Activated CD4-positive, alpha-beta T cell treated with anti-CD3 and anti-CD28 coated beads, Interleukin-10, Interleukin-2, amounts not matched to agents 100 ng/mL and 50 ng/mL, durations not matched to agents 16 hours and 8 hours (primary cell): ENCODE results near the gene NELL1.
"Not testable (repeated sequence)": the region's sequence is repeated elsewhere in the genome, so short reads cannot be mapped to it uniquely, and the experiment has no call there.

Experiments
- DNase-seq: peaks from one replicate; pipeline ENCODE4 v3.0.0-alpha.2; 2020

NELL1 gene

DNA sequence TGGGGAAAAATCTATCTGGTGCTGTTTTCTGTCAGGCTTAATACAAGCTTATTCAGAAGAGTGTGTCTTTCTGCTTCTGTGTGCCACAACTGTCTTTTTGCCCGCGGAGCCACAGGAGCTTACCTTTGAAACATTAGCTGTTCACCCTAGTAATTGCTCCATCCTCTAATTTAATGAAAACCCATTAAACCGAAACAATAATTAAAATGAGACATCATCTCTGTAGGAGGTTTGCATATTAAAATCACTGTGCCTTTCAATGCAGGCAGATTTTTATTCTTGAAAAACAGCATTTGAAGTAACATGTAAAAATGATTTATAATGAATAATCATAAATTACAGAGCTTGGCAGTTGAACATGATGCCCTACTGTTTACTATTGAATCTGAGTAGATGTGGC, 102.3 kb downstream of the NELL1 start:
- DNase-seq = no peak

DNA sequence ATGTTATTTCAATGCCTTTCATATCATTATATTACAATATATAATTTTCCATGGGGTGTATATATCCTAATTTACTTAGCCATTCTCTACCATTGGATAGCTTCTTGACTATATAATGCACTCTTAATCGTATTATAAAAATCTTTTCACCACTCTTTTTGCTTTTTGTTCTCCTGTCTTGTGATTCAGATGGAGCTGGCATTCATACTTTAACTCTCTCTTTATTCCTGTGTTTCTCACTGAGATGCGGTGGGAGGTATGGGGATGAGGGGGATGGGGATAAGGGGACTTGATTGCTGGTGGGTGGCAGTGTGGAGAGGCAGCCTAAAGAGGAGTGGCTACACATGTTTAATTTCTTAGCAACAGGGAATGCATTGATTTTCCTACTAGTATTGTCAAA, 105.9 kb downstream of the NELL1 start:
- DNase-seq = no peak

- no peak for DNase-seq
Observed at GRCh38 chr11:20782775-20783174, 113.4 kb downstream of the NELL1 start.

DNA sequence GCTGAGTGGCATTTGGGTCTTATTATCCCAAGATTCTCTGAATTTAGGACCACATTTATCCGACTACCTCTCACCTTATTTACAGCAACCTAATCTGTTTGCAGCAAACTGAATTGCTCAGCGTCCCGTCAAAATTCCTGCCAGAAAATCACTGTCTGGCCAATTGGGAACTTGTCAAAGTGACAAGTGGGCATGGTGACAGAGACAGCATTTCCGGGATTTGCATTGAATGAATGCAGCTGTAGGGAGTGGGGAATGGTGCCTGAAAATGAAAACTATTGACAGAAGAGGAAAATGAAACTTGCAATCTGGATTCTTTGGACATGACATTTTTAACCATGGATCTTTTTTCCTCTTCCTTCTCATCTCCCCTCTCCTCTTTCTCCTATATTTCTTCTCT, 113.8 kb downstream of the NELL1 start:
- DNase-seq = no peak

DNA sequence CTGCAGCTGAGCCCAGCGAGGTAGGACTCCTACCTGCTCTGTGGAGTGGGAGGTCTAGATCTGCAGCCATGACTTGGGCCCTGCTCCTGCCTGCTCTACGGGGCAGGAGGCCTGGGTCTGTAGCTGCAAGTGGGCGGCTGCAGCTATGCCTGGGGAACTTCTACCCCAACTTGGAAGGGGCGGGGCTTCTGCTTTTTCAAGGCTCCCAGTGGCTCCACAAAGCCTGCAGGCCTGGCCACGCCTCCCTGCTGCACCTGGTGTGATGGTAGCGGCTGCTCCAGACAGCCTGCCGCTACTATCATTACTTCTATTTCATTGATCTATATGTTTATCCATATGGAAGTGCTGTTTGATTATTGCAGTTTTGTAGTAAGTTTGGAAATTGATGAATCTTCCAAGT, 121.2 kb downstream of the NELL1 start:
- no peak for DNase-seq

DNA sequence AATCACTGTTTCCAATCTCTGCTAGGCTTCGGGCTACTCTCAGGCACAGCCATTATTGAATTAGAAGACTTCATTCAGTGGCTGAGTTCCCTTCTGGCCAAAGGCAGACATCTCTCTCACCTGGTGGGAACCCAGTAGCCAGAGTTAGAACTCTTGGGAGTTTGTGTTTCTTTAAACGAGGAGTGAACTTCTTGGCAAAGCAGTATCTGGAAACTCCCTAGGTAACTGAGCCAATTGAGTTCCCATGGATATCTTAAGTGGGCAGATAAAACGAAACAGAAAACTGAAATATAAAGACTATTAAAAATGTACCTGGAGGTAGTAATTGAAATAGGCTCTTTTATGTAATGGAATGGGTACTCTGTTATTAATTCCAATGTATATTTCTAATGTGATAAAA, 125.6 kb downstream of the NELL1 start:
- DNase-seq = no peak

DNA sequence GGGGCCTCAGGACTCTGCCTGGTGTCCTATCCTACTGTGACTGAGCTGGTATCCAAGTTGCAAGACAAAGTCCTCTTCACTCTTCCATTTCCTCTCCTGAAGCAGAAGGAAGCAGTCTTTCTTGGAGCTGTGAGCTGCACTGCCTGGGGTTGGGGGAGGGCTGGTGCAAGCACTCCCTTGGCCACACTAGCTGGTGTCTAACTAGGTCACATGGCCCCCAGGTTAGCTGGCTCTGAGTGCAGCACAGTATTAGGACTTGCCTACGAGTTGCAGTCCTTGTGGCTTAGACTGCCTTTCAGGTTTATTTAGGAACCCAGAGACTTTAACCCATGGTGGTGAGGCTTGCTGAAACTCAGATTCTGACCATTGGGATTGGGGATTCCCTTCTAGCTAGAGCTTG, 138.9 kb downstream of the NELL1 start:
- DNase-seq = no peak

DNA sequence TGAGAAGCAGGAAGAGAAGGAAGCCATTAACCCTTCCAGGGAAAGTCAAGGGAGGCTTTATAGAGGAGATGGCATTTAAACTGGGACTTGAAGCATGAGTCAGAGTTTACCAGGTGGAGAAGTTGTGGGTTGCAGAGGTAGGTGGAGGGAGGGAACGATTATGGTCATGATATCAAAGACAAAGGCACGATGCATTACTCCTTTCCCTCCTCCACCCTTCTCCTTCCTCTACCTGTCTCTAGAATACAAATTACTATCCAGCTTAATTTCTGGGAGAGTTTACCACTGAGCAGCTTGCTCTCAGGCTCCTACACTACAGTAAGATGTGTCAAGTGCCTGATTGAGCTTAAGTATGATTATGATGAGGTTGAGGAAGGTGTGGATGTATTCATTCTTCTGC, 151.7 kb downstream of the NELL1 start:
- DNase-seq = no peak

DNA sequence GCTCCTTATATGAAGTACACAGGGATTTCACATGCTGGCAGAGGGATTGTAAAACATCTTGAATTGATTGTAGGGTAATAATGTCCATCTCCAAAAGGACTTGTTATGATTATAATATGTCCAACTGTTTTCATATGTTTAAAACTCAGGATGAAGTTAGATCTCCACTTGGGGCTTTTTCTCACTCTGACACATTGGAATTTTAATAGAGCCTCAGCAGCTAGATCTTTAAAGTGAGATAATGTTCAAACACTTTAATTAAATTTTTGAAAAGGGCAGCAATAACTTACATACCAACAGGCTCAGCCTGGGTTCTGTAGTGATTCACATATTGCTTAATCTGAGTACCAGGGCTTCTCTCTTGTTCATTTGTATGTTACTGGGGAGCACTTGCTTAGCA, 152.1 kb downstream of the NELL1 start:
- no peak for DNase-seq

DNA sequence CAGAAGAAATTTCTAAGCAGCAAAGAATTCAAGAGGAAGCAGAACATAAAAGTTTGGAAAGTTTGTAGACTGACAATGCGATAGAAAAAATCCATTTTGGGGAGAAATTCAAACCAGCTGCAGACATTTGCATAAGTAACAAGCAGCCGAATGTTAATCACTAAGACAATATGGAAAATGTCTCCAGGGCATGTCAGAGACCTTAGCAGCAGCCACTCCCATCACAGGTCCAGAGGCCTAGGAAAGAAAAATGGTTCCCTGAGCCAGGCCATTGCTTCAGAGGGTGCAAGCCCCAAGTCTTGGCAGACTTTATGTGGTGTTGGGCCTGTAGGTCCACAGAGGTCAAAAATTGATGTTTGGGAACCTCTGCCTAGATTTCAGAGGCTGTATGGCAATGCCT, 155.4 kb downstream of the NELL1 start:
- no peak for DNase-seq

DNA sequence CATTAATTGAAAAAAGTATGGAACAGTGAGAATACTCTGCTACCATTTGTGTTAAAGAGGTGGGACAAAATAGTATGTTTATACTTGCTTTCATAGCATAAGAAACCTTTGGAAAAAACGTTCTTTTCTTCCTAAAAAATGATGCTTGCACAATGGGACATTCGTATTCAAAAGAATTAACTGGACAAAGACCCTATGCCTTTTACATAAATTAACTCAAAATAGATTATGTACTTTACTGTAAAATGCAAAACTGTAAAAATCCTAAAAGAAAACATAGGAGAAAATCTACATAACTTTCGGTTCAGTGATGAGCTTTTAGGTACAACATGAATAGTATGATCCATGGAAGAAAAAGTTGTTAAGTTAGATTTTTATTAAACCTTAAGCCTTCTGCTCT, 166.2 kb downstream of the NELL1 start:
- DNase-seq = no peak

DNA sequence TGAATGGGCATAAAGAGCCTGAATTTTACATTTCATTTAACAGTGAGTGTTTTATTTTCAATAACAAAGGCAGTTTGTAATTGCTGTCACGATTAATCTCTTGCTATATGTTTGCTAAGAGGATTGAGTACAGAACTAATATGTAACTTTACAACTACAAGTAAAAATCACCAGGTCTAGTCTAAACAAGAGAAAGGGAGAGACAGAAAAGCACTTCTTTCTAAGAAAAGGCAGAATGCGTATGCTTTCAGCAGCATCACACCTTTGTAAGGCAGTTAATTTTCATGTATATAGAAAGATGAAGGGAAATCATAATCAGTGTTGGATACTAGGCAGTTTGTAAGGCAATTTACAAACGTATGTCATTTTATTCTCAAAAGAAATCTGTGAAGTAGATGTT, 169.8 kb downstream of the NELL1 start:
- no peak for DNase-seq

DNA sequence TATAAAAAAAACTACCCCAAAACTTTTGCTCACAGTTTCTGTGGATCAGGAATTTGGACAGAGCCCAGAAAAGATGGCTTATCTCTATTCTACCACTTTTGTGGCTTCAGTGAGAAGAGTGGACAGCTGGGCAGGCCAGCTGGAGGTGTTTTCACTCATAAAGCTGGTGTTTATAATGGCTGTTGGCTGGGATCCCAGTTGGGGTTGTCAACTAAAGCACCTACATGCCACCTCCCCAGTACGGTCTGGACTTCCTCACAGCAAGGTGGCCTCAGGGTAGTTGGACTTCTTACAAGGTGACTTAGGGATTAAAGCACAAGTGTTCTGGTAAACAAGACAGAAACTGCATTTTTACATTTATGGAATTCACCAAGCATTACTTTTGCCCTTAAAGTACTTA, 171.0 kb downstream of the NELL1 start:
- no peak for DNase-seq

- DNase-seq = no peak
Observed at GRCh38 chr11:20844216-20844615, 174.8 kb downstream of the NELL1 start.

GRCh38 chr11:20844630-20845029, 175.2 kb downstream of the NELL1 start:
- no peak for DNase-seq

DNA sequence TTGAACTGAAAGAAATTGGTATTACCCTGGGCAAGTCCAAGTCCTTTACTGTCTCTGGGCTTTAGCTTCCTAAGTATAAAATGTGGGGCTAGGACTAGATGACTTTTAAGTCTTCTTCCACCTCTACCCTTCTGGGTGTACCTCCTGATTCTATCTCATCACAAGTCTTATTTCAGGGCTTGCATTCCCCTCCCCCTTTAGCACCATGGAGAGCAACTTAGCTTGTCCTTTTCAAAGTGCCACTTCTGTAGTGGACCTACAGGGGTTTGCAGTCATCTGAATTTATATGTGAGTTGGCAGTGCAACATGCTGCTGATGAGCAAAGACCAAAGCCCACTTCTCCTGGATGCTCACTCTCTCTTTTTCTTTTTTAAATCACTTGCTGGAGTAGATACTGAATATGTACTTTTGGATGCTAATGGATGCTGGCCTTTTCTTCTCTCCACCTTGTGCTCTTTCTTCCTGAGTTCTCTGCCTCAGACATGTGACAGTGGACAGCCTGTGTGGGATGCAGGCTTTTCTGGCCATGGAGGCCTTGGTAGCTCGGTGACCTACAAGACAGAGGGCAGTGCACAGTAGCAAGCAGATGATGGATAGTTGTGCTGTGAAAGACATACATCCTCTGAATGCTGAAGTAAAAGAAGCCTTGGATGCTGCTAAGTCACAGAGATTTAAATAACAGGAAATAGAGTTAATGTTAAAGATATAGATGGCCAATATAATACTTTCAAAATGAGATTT, 185.0 kb downstream of the NELL1 start:
- no peak for DNase-seq

- DNase-seq = no peak
Observed at GRCh38 chr11:20861322-20861721, 191.9 kb downstream of the NELL1 start.

DNA sequence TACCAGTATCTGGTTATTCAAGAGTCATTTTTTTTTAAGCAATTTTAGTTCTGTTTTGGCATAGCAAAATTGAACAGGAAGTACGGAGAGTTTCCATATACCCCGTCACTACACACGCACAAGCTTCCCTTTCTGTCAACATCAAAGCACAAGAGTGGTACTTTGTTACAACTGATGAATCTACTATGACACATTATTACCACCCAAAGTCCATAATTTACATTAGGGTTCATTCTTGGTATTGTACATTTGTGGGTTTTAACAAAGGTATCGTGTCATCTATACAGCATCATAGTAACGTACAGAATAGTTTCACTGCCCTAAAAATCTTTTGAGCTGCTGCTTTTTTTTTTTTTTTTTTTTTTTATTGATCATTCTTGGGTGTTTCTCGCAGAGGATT, 192.9 kb downstream of the NELL1 start:
- not testable (repeated sequence) for DNase-seq

DNA sequence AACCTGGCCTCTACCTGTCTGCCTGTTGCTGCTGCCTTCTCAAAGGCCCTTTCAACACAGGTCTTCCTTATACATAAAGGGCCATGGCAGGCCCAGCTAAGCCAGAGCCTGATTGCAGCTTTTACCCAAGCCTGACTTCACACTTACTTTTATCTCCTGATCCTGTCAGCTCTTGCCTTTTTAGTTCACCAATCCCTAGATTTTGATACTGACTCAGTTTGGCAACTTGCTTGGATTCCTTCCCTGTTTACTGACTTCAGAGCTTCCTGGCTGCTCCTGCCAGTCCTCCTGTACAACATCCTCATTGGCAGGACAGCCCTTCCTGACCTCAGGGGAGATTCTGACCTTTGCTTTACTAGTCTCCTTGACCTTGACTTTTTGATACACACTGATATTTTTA, 195.2 kb downstream of the NELL1 start:
- DNase-seq = no peak

DNA sequence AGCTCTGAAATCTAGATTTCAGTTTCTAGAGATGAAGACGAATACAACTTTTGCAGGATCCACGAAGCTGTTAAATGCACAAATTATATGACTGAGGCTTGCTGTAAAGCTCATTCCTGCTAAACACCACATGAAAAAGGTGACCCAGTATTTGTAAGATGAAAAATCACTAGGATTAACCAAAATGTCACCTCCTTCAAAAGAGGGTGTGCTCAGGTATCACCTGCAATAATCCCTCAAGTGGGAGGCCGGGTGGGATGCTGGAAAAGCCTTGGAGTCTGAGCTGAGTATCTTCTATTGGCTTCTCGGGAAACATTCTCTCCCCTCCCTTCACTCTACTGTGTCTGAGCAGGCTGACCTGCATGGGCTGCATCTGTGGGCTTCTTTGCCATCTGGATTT, 195.8 kb downstream of the NELL1 start:
- no peak for DNase-seq

DNA sequence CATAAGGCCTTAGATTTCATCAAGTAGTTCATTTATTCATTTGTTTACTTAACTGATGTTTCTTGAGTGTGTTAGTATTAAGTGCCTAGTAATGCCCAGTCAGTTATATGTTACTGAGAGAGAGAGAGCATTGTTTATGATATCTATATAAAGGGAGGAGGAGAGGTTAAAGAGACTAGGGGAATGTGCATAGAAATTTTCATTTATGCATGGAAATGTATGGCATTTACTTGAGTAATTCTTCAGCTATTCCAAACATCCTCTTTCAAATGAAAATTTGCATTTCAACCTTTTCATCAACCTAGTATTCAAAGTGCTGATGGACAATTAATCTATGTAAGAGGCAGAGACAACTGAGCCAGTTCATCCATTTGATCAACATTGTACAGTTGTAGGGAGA, 199.7 kb downstream of the NELL1 start:
- DNase-seq = no peak

DNA sequence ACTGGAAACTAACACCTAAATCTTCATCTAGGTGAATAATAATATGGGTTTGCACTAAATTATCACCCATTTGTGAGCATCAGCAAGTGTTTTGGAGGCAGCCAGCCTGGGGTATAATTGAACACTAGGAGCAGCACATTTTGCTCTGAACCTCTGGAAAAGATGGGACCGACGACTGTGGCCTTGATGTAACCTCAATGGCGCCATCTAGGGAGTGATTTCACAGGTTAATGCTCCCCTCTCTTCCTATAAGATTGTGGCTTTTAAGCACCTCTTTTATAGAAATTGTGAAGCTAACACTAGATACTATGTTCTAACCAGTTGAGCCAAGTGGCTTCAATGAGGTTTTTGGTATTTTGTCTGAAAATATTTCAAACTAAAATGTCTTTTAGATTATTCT, 203.7 kb downstream of the NELL1 start:
- peak; percentile 18 for DNase-seq

DNA sequence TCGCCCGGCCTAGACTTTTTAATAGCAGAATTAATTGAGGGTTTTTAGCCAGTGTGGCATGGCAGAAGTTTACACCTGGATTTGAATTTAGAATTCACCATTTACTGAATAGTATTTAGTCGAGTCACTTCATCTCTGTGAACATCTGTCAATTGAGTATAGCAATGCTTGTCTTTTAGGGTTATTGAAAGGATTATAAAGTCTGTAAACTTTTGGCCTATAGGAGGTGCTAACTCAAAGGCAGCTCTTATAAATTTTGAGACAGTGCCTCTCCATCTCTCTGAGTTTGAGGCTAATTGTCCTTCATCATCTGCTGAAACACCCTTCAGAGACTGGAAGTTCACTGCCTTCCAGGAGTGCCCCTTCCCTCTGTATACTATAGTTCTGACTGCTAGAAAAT, 205.0 kb downstream of the NELL1 start:
- DNase-seq = no peak

DNA sequence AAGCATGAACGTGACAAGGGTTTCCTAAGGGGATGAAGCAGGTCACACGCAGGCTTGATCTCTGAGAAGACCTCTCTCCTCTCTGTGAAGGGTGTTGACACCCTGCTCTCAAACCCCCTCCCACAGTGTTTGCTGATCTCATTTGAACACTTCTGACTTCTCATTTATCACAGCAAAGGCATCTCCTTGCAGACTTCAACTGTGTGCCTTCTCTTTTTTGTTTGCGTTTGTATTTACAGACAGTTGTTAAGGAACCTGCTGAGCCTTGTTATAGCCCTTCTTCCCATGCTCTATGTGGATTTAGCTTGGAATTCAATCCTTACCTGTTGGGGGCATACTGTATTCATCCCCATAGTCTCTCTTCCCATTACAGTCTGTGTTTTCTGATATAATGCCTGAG, 206.5 kb downstream of the NELL1 start:
- DNase-seq = no peak

GRCh38 chr11:20876738-20877137, 207.4 kb downstream of the NELL1 start:
- DNase-seq = no peak

- no peak for DNase-seq
Observed at GRCh38 chr11:20880094-20880493, 210.7 kb downstream of the NELL1 start.
